ENCODE results near the gene COX8C. TPM values are rescaled to one million over a fixed set of nuclear protein-coding genes. Genes with fewer than 3 reads are reported as not detected.

The COX8C gene
- total and polyA plus RNA-seq, 2 of the 8 experiments (the other 6 are each of a cell fraction or from before 2014, with no cell fraction given), result not detected

DNA sequence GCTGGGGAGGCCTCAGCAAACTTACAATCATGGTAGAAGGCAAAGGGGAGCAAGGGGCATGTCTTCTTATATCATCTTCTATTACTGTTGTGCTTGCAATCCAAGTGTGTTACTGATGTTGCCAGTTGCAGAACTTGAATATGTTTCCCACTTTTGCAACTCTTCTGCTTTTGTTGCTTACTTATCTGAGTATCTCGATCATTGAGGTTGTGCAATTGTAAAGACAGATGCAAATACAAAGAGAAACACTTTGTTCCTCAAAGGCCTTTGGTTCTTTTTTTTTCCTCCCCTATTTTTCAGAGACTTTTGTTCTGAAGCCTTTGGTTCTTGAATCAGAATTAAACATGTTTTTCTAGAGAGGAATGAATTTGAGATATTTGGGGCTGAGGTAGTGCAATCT, 3.7 kb upstream of the COX8C start:
- H2BK120ac ChIP-seq (replicated peaks; ENCODE audit: low read depth, low read length), result no peak overlapping the region
- H3K27me3 ChIP-seq (replicated peaks in 1 of 4; ENCODE audit: control insufficient read depth in 3 of 4, extremely low read depth in 1 of 4, insufficient read depth in 3 of 4, low read length in 3 of 4), result no peaks in the 10 kb centered on the region
- peaks cover 0 to 11% (median 4%) of the 10 kb centered on the region in 4 experiments; a peak in 2 of 8 replicates for H3K36me3 ChIP-seq (ENCODE audit: control insufficient read depth in 2 of 4, insufficient read depth in 4 of 4, low read length in 3 of 4)
- H3K4me1 ChIP-seq (replicated peaks in 1 of 4; ENCODE audit: control insufficient read depth in 3 of 4, insufficient read depth in 4 of 4, low read length in 3 of 4), result peaks cover 0 to 10% (median 5%) of the 10 kb centered on the region in 4 experiments; a peak in 4 of 7 replicates
- no peak for TF ChIP-seq SAP30 (IDR thresholded peaks at IDR 0.05; ENCODE audit: insufficient read depth, insufficient replicate concordance, low read length)
- H3K4ac ChIP-seq (replicated peaks; ENCODE audit: insufficient read length, low read depth, low read length), result no peak overlapping the region
- H2BK12ac ChIP-seq (ENCODE audit: low read depth, low read length), result no peak overlapping the region; the same call in 1 of the 2 replicates
- no peak overlapping the region for H4K8ac ChIP-seq (ENCODE audit: extremely low read depth, insufficient read depth, low read length)
- DNase-seq (ENCODE audit: low read depth in 1 of 2, low spot score in 2 of 2), result no peak
- no peak overlapping the region for H3K56ac ChIP-seq (replicated peaks; ENCODE audit: insufficient read length, low read depth, low read length)
- H3K23me2 ChIP-seq (ENCODE audit: low read depth, low read length), result no peaks in the 10 kb centered on the region
- no peak overlapping the region for H3K27ac ChIP-seq (ENCODE audit: low read depth, low read length)
- ChIA-PET CTCF (ENCODE audit: partially characterized antibody) (no interaction called here), POLR2A (ENCODE audit: partially characterized antibody) (interaction anchor here (1.2 to 1.3 kb wide), 2 partner anchors 11 to 88 kb away, joined by 5 to 6 read pairs; partner anchors contain the start of gene UNC79)
- H3K79me2 ChIP-seq (ENCODE audit: control insufficient read depth in 1 of 2, insufficient read depth in 2 of 2, low read length in 2 of 2), result no peaks in the 10 kb centered on the region
- no peak overlapping the region for H2AK5ac ChIP-seq (ENCODE audit: low read depth, low read length)
- no peak overlapping the region for H3K23ac ChIP-seq (ENCODE audit: insufficient read length)
- H3K9ac ChIP-seq (replicated peaks in 1 of 4; ENCODE audit: extremely low read depth in 1 of 4, low read depth in 3 of 4, low read length in 3 of 4), result no peak overlapping the region
- H2AFZ ChIP-seq (ENCODE audit: low read length), result no peak overlapping the region
- H4K5ac ChIP-seq (ENCODE audit: insufficient read length, low read depth, low read length), result peak overlapping the region; percentile 94
- H4K20me1 ChIP-seq (replicated peaks in 1 of 2; ENCODE audit: control insufficient read depth in 1 of 2, insufficient read depth in 2 of 2, low read length in 2 of 2), result no peaks in the 10 kb centered on the region
- no peaks in the 10 kb centered on the region for H3K79me1 ChIP-seq (ENCODE audit: low read depth, low read length)
- no peak overlapping the region for H3K14ac ChIP-seq (ENCODE audit: insufficient read length)
- H3K9me3 ChIP-seq (ENCODE audit: insufficient read depth in 2 of 2, low read depth in 1 of 2, low read length in 1 of 2), result peaks cover 21 to 24% of the 10 kb centered on the region in 2 experiments
- peak overlapping the region; percentile 16; the same call in 1 of the 2 replicates for H2BK20ac ChIP-seq (ENCODE audit: low read length)
- WGBS, 2 experiments (ENCODE audit: extremely low coverage in 1 of 2, insufficient coverage in 1 of 2, insufficient read length in 1 of 2, insufficient replicate concordance in 2 of 2, low coverage in 1 of 2, low lambda C conversion rate in 2 of 2, missing lambda C conversion rate in 1 of 2), result 64% methylated on average over 1 of the region's 1 CpG; no CpG with 5 or more reads in 1 of the 2 experiments
- no peak for FAIRE-seq
- peak overlapping the region; percentile 50; the same call in 1 of the 2 replicates for H2BK5ac ChIP-seq (ENCODE audit: low read depth, low read length)
- peak overlapping the region; percentile 5 for H4K91ac ChIP-seq (replicated peaks; ENCODE audit: insufficient read length, low read length)
- no peak overlapping the region for H2BK15ac ChIP-seq (ENCODE audit: low read length)
- peak overlapping the region in 1 of 4 experiments; percentile 43; a peak in 1 of 8 replicates for H3K4me3 ChIP-seq (ENCODE audit: extremely low read depth in 1 of 4, insufficient read depth in 2 of 4, low read depth in 3 of 4, low read length in 4 of 4)
- peak overlapping the region in 1 of 2 experiments; percentile 51; a peak in 2 of 4 replicates for H3K4me2 ChIP-seq (ENCODE audit: insufficient read depth in 1 of 2, low read depth in 2 of 2, low read length in 2 of 2)
- H3K18ac ChIP-seq (ENCODE audit: extremely low read depth, low read length), result no peak overlapping the region

Data from H1 (cell line).